ENCODE results near the gene C17orf58.
A peak's percentile ranks its signal among the peaks of the same experiment; 100 is the strongest.

C17orf58 gene

DNA sequence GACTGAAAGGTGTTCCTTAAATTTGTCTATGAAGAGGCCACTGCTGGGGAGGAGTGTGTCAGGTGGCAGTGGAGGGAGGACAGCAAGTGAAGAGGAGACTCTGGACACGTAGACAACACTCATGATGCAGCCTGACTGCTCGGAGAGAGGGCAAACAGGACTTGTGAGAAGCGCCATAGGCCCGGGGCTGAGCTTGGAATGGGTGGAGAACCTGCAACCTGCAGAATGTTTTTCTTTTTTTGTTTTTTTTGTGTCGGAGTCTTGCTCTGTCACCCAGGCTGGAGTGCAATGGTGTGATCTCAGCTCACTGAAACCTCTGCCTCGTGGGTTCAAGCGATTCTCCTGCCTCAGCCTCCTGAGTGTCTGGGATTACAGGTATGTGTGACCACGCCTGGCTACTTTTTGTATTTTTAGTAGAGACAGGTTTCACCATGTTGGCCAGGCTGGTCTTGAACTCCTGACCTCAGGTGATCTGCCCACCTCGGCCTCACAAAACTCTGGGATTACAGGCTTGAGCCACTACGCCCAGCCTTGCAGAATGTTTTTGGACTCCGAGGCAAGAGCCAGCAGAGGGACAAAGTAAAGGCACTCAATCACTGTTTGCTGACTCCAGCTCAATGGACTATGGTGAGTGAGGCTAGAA lies 18.9 kb upstream of the C17orf58 start:
- H3K4me3 ChIP-seq (IDR thresholded peaks at IDR 0.05; ENCODE audit: insufficient read depth, low read depth, low read length) = no peak overlapping the region
- H3K27ac ChIP-seq = no peak overlapping the region
- peaks cover 9% of the 10 kb centered on the region for H3K4me1 ChIP-seq (ENCODE audit: low read depth, poor library complexity, severe bottlenecking)
- TF ChIP-seq CTCF (conservative IDR thresholded peaks at IDR 0.05; ENCODE audit: low read depth, low read length) = no peak
- no peak overlapping the region for H3K4me2 ChIP-seq
- H3K36me3 ChIP-seq (ENCODE audit: insufficient read depth) = no peaks in the 10 kb centered on the region
- H2AFZ ChIP-seq (ENCODE audit: low read depth) = no peak overlapping the region
- H3K27me3 ChIP-seq (ENCODE audit: insufficient read depth, low read depth) = no peaks in the 10 kb centered on the region
- no peaks in the 10 kb centered on the region for H4K20me1 ChIP-seq (ENCODE audit: insufficient read depth)
- no peaks in the 10 kb centered on the region for H3K79me2 ChIP-seq (ENCODE audit: insufficient read depth, low read depth)
- no peak overlapping the region for H3K9ac ChIP-seq

DNA sequence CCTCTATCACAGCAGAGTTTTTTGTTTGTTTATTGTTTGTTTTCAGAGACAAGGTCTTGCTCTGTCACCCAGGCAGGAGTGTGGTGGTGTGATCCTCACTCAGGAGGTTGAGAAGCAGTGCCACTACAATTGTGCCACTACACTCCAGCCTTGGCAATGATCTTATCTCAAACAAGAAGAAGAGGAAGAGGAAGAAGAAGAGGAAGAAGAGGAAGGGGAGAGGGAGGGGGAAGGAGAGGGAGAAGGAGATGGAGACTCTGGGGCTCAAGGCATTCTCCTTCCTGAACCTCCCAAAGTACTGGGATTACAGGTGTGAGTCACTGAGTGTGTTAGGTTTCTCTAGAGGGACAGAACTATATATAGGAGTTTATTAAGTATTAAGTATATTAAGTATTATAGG lies 17.1 kb upstream of the C17orf58 start:
- no peak for TF ChIP-seq CTCF (conservative IDR thresholded peaks at IDR 0.05; ENCODE audit: low read depth, low read length)
- no peak overlapping the region for H3K4me2 ChIP-seq
- H4K20me1 ChIP-seq (ENCODE audit: insufficient read depth) = no peaks in the 10 kb centered on the region
- H3K27me3 ChIP-seq (ENCODE audit: insufficient read depth, low read depth) = no peaks in the 10 kb centered on the region
- H3K9ac ChIP-seq = no peak overlapping the region
- H3K36me3 ChIP-seq (ENCODE audit: insufficient read depth) = no peaks in the 10 kb centered on the region
- no peak overlapping the region for H3K27ac ChIP-seq
- no peak overlapping the region for H3K4me3 ChIP-seq (IDR thresholded peaks at IDR 0.05; ENCODE audit: insufficient read depth, low read depth, low read length)
- no peaks in the 10 kb centered on the region for H3K79me2 ChIP-seq (ENCODE audit: insufficient read depth, low read depth)
- H2AFZ ChIP-seq (ENCODE audit: low read depth) = no peak overlapping the region
- no peaks in the 10 kb centered on the region for H3K4me1 ChIP-seq (ENCODE audit: low read depth, poor library complexity, severe bottlenecking)

DNA sequence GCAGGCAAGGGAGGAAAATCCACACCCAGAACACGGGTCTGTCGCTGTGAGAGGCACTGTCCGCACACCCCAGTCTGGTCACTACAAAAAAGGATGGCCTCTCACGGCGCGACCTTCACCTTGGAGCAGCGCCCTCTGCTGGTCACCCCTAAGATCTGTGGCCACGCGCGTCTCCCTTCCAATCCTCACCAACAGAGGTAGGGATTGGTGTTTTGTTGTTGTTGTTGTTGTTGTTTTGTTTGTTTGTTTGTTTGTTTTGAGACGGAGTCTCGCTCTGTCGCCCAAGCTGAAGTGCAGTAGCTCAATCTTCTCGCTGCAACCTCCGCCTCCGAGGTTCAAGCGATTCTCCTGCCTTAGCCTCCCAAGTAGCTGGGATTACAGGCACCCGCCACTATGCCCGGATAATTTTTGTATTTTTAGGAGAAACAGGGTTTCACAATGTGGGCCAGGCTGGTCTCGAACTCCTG lies 15.0 kb upstream of the C17orf58 start:
- no peak overlapping the region for H3K4me3 ChIP-seq (IDR thresholded peaks at IDR 0.05; ENCODE audit: insufficient read depth, low read depth, low read length)
- no peaks in the 10 kb centered on the region for H3K36me3 ChIP-seq (ENCODE audit: insufficient read depth)
- H3K79me2 ChIP-seq (ENCODE audit: insufficient read depth, low read depth) = no peaks in the 10 kb centered on the region
- peak overlapping the region; percentile 26; the same call in 1 of the 2 replicates for H3K4me2 ChIP-seq
- no peaks in the 10 kb centered on the region for H3K27me3 ChIP-seq (ENCODE audit: insufficient read depth, low read depth)
- peak; percentile 87 for TF ChIP-seq CTCF (conservative IDR thresholded peaks at IDR 0.05; ENCODE audit: low read depth, low read length)
- no peak overlapping the region for H3K27ac ChIP-seq
- H2AFZ ChIP-seq (ENCODE audit: low read depth) = peak overlapping the region; percentile 73
- H3K9ac ChIP-seq = no peak overlapping the region
- no peaks in the 10 kb centered on the region for H4K20me1 ChIP-seq (ENCODE audit: insufficient read depth)
- no peaks in the 10 kb centered on the region for H3K4me1 ChIP-seq (ENCODE audit: low read depth, poor library complexity, severe bottlenecking)

- H3K79me2 ChIP-seq (ENCODE audit: insufficient read depth, low read depth) = no peaks in the 10 kb centered on the region
- TF ChIP-seq CTCF (conservative IDR thresholded peaks at IDR 0.05; ENCODE audit: low read depth, low read length) = no peak
- no peak overlapping the region for H3K4me2 ChIP-seq
- no peak overlapping the region for H3K27ac ChIP-seq
- no peaks in the 10 kb centered on the region for H3K36me3 ChIP-seq (ENCODE audit: insufficient read depth)
- H4K20me1 ChIP-seq (ENCODE audit: insufficient read depth) = no peaks in the 10 kb centered on the region
- H3K4me1 ChIP-seq (ENCODE audit: low read depth, poor library complexity, severe bottlenecking) = no peaks in the 10 kb centered on the region
- H3K27me3 ChIP-seq (ENCODE audit: insufficient read depth, low read depth) = no peaks in the 10 kb centered on the region
- H3K9ac ChIP-seq = no peak overlapping the region
- no peak overlapping the region for H2AFZ ChIP-seq (ENCODE audit: low read depth)
- no peak overlapping the region for H3K4me3 ChIP-seq (IDR thresholded peaks at IDR 0.05; ENCODE audit: insufficient read depth, low read depth, low read length)
Observed at GRCh38 chr17:68006797-68007196, 10.5 kb upstream of the C17orf58 start.
